ENCODE measurements around the gene ALOXE3.

The ALOXE3 gene

DNA sequence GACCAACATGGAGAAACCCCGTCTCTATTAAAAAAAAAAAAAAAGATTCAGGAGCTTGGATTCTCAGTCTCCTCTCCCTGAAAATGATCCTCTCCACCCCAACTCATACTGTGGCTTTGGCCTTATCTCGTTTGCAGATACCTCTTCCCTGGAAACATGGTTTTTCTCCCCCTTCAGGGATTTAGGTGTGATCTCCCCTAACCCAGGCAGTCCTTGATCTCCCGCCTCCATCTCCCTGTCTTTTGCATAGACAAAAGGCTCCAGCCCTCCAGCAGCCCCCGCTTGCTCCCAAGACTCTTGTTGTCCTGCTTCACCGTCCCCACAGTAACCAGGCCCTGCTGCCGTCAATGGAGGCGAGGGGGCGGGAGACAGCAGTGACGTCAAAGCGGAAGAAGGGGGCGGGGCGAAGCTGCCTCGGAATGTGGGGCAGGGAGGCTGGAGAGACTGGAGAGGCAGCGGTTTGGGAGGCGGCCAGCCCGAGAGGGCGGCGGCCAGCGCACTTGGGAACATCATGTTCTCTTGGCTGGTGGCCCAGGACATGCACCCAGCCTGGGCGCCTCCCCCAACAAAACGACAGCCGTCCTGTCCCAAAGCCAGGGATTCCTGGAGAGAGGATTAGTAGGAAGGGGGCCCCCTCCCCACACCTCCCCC is 35.8 kb upstream of the ALOXE3 start:
- peak in 1 of 2 donors; percentile 83 for DNase-seq (ENCODE audit: low read depth in 2 of 2)

DNA sequence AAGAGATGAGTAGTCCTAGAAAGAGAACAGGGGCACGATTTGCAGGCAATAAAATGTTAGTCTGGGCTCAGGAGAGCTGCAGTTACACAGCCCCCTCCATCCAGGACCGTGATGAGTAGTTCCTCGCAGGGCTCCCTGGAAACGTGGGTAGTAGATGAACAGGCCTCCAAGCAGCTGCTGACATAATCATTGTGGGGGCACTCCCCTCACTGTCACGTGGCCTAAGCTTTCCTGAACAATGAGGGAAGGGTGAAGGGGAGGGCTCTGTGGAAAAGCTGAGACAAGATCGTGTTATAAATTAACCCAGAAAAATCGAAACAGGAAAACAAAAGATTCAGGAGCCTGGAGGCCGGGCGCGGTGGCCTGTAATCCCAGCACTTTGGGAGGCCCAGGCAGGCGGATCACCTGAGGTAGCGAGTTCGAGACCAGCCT is 35.2 kb upstream of the ALOXE3 start:
- no peak for DNase-seq (ENCODE audit: low read depth in 2 of 2)

DNA sequence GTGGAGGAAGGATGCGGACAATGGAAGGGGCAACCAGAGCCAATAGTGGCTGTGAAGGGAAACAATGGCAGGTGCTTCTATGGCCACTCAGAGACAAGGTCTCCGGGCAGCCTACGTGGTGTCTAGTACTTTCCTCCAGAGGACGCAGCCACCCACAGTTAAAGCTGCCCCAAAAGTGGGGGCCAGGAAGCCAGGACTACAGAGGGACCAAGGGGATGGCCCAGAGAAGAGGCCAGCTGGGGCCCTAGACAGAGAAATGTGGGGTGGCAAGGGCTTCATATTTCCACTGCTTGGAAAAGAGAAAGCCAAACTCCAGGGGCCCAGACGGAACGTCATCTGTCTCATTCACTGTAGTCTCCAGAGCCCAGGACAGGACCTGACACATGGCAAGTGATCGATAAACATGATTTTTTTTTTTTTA is 34.7 kb upstream of the ALOXE3 start:
- DNase-seq (ENCODE audit: low read depth in 2 of 2) = no peak

DNA sequence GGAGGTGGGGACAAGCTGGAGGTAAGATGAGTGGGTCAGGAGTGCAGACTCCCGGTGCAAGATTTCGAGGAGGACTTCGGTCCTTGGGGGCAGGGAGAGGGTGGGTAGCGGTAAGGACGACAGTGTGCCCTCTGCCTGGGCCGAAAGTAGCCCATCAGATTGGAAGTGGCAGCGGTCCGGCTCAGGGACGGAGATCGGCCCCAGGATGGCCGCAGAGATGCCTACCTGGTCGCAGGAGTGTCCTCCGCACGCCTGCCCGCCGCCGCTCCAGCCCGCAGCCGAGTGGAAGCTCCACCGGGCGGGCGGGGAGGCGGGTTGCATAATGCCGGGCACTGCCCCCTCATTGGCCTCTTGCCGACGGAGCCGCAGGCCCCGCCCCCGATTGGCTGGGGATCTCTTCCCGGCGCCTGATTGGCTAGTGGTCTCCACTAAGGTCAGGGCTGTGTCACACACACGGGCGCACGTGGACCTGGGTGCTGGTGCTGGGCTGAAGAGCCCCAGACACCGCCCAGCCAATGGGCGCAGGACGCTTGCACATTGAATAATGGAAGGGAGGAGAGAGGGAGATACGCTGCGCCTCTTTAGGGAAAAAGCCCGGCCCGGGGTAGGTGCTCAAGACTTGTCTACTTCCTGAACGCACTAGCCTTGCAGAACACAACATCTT is 33.9 kb upstream of the ALOXE3 start, which contains the start of gene PER1:
Gene PER1 (minus strand): TSS at position 293 of the 664 bp plus-strand sequence. CDS start 1,698 bp downstream, outside the sequence.
- DNase-seq (ENCODE audit: low read depth in 2 of 2) = peak in 1 of 2 donors; percentile 61

DNA sequence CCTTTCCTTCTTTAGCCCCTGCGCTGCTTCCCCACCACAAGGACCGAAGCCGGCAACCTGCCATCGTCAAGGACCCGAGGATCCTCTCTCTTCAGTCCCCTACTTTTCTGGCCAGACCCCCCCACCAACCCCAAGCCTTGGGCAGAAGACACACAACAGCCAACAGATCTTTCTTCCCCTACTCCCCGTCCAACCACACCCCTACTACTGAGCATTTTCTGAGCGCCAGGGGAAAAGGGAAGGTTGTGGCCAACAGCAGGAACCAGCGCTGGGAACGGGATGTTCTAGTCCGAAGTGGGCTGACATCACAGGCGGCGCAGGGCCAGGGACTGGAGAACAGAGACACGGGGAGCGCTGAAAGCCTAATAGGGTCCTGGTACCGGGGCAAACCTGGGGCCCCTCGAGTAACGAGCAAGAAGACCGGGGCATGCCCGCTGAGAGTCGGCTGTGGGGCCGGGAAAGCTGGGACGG is 33.4 kb upstream of the ALOXE3 start:
- DNase-seq (ENCODE audit: low read depth in 2 of 2) = no peak

DNA sequence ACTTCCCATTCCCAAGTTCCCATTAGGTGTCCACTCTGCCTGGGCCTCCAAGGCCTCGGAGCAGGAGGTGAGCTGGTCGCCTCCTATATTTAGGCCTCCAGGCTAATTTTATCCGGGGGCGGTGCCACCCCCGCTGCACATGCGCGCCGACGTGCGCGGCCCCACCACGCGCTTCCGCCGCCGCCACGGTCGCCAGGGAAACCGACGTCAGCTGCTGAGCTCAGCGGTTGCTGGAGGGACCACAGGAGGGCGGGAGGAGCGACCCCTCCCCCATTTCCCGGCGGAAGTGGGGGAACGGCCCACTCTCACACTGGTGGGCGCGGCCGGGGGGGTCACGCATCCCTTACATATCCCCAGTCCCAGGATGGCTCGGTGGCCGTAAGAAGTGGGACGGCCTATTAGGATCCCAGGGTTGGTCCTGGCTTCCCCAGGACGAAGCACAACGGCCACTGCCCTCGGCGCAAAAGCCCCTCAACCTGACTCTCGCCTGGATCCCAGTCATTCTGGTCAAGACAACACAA is 32.9 kb upstream of the ALOXE3 start:
- DNase-seq (ENCODE audit: low read depth in 2 of 2) = peak; percentile 82 to 84

DNA sequence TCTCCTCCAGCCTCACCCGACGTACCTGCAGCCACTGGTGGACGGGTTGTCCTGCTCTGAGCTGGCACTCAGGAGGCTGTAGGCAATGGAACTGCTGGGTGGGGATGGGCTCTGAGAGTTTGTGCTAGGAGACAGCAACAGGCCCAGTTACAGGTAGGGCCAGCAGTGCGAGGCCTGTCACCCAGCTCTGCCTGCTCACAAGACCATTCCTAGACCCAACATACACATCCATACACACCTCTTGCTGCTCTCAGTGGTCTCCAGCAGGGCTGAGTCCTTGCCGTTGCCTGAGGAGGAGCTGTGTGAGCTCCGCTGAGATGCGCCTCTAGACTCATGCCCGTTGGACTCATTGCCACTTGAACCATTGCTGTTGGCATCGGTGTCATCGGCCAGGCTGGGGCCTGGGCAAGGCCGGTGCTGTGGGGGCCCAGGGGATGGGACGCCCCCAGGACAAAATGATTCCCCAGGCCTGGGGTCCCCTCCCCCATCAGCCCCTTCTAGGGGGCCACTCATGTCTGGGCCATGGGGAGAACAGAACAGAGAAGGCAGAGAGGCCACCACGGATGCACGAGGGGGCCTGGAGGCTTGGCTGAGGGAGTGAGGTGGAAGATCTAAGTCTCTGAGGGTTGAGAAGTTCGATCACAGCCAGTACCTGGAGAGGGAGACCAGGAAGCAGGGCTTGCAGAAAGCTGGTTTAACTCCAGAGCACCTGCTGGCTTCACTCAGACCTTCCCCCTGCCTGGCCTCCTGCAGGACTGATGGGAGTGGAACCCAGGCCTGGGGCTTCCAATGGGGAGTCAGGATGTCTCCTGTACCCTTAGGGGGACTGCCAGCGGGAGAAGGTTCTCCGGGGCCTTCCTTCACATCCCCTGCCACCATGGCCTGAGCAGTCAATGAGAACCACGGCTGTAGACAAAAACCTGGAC is 32.1 kb upstream of the ALOXE3 start:
- no peak for DNase-seq (ENCODE audit: low read depth in 2 of 2)

DNA sequence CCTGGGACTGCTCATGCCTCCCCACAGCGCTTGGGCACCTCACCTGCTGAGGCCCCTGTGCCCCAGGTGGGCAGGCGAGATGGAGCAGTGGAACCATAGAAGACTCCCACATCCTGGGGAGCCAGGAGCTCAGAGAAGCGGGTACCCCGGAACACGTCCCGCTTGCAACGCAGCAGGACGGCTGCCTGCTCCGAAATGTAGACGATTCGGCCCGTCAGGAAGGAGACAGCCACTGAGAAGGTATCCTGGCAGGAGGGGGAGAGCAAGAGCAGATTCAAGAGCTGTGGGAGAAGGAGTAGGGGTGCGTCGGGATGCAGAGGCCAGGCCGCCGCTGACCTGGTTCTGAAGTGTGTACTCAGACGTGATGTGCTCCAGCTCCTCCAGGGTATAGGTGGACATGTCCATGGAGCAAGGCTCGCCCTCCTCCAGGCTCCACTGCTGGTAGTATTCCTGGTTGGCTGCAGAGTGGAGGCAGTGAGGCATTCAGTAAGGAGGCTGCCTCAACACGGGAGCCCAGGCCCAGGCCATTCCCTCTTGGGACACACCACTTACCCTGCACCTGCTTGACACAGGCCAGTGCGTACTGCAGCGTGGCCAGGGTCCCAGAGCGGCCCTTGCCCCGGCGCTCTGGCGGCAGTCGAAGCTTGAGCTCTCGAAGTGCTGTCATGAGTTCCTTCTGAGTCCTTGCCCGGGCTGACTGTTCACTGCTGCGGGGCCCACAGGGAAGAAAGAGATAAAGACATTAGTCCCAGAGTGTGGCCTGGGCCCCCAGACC is 31.3 kb upstream of the ALOXE3 start:
- DNase-seq (ENCODE audit: low read depth in 2 of 2) = no peak

DNA sequence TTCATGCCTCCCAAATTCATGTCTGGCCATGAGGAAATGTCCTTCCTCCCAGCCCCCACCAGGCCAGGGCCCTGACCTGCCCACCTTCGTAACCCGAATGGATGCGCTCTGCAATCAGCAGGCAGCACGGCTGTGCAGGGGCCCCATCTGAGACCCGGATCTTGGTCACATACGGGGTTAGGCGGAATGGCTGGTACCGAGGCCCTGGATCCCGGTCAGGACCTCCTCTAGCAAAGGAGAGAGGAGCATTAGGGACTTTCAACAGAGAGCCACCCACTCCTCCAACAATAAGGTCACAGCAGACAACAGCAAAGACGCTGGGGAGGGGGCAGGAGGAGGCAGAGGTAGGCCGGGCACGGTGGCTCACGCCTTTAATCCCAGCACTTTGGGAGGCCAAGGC is 30.2 kb upstream of the ALOXE3 start:
- DNase-seq (ENCODE audit: low read depth in 2 of 2) = no peak

DNA sequence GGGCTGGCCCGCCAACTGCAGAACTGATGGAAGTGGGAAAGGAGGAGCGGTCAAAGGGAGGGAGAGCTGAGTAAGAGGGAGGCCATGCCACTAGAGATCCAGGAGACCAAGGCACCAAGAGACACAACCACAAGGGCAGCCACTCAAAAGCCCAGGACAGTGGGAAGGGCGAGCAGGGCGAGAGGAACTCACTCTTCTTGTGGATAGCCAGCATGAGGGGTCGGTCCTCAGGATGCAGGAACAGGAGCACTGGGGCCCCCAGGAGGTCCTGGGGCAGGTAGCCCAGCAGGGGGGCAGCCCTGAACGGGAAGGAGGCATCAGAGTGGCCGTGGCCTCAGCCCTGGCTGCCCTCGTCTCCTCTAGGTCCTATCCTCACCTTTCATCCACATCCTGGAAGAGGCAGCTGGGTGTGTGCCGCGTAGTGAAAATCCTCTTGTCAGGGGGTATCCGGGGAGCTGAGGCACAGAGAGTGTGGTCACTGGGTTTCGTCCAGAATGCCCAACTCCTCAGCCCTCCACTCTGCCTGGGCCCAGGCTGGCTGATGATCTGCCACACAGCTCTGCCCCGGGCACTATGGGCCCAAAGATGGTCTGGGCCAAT is 29.6 kb upstream of the ALOXE3 start:
- DNase-seq (ENCODE audit: low read depth in 2 of 2) = no peak

DNA sequence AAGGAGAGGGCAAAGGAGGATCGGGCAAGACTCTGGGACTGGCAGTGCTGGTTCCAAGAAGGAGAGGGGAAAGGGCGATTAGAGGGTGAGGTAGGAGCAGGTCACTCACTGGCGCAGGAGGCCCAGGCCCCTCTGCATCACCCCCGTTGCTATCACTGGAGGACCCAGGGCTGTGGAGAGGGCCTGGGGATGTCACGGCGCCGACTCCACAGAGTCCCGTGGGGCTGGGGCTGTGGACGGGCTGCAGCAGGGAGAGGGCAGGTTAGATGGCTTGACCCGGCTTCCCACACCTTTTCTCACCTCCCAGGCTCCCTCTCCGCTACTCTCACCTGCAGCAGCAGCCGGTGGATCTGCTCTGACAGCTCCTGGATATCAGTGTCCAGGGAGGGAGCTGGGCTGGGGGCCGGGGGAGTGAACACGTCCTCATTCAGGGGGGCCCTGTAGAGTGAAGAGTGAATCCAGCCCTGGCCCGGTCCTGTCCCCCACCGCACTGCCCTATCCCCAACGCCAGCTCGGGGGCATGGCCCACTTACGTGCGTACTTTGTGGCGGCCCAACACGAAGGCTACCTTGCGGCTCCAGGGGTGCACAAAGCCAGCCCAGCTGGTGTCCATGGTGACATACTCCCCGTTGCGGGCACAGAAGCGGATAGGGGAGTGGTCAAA is 29.0 kb upstream of the ALOXE3 start:
- no peak for DNase-seq (ENCODE audit: low read depth in 2 of 2)

DNA sequence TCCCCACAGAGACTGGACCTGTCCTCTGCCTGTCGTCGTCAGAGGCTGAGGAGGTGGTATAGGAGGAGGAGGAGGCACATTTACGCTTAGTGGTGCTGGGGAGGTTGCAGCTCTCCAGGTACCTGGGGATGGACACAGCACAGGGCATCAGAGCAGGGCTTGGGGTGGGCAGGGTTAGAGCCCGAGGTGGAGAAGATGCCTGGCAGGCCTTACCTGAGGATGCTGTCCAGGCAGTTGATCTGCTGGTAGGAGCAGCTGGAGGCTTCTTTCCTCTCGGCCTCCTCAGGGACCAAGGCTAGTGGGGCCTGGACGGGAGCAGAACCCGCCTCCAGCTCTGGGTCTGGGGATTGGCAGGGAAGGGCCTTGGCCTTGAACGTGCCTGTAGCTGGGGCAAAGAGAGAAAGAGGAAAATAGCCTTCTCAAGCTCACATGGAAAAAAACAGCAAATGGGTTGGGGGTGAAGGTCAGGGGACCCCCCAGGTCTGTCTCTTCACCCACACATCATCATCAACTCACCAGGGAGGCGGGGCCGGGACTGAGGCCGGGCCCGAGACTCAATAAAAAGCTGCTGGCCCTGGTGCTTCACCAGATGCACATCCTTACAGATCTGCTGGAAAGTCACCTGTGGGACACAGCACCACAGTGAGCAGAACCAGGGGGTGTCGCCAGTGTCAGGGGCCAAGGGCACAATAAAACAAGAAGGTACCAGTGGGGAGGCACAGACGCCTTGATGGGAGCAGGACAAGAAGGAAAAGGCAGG is 28.2 kb upstream of the ALOXE3 start:
- DNase-seq (ENCODE audit: low read depth in 2 of 2) = no peak

DNA sequence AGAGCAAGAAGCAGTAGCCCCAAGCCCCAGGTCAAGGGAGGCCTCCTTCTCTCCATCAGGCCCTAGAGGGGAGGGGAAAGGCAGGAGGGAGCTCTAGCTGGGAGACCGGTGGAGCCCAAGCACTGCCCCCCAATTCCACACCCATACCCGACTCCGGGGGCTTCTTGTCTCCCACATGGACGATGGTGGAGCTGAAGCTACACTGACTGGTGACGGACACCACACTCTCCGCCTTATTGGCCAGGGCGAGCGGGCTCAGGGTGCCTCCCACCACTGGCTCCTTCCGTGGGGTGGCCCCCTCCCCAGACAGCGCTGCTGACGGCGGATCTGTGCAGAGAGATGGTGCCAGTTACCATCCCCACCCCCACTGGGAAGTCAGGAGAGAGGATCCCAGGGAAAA is 27.5 kb upstream of the ALOXE3 start:
- DNase-seq (ENCODE audit: low read depth in 2 of 2) = no peak

DNA sequence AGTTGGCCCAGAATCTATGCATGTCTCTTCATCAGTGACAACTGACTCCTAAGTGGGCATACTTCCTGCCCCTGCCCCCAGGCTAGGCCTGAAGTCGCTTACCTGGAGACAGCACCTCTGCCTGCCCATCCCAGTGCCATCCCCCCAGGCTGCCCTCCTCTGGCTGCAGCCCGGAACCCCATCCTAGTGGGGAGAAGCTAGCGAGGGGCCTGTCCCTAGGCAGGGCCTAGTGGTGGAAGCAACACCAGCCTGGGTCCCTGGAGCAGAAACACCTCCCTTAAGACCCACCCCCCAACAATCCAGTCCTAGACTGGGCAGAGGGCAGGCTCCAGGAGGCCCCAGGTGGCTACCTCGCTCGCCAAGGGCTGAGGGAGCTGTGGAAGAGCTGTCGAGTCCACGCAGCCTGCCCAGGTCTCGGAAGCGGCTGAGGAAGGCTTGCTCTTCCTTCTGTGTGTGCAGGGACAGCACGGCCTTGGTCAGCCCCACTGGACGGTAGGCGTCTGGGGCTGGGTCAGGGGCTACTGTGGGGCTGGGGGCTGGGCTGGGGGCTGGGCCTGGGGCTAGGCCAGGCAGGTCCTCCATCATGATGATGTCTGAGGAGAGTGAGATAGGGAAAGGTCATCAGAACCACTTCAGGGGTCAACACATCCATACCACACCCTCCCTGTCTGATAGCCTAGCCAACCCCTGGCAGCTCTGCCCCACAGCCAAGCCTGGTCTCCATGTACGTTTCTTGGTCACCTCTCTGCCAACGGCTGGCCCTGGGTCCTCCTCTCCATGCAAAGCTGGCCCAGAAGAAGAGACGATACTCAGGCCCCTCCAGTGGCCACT is 26.3 kb upstream of the ALOXE3 start:
- DNase-seq (ENCODE audit: low read depth in 2 of 2) = no peak

DNA sequence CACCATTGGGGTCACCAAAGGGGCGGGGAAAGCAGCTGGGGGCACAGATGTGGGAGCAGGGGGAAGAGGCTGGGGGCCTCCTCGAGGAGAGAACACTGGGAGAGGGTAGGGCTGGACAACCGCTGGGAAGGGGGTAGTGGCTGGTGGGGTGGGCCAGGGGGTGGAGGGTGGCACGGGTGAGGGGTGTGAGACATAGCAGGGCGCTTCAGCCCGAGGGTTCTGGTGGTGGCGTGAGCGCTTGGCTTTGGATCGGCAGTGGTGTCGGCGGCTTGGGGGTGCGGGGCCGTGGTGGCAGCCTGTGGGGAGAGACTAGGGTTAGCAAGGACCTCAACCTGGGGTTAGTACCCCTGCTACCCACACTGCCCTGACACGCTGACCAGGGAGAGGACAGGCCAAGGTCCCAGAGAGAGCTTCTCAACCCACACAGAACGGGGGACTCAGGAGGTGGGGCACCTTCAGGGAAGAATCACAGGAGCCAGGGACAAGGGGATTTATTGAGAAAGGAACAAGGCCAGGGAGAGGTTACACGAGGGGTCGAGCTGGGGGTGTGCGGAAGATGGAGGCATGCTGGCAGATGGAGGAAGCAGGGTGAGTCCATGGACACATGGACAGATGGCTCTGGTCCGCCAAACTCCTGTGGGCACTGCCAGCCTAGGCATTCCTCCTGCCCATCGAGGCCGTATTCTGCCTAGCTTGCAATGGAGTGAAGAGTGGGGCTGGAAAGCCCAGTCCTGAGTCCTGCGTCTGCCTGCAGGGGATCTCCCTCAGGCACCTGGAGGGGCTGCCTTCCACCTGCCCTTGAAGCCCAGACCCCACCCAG is 25.5 kb upstream of the ALOXE3 start:
- no peak for DNase-seq (ENCODE audit: low read depth in 2 of 2)

DNA sequence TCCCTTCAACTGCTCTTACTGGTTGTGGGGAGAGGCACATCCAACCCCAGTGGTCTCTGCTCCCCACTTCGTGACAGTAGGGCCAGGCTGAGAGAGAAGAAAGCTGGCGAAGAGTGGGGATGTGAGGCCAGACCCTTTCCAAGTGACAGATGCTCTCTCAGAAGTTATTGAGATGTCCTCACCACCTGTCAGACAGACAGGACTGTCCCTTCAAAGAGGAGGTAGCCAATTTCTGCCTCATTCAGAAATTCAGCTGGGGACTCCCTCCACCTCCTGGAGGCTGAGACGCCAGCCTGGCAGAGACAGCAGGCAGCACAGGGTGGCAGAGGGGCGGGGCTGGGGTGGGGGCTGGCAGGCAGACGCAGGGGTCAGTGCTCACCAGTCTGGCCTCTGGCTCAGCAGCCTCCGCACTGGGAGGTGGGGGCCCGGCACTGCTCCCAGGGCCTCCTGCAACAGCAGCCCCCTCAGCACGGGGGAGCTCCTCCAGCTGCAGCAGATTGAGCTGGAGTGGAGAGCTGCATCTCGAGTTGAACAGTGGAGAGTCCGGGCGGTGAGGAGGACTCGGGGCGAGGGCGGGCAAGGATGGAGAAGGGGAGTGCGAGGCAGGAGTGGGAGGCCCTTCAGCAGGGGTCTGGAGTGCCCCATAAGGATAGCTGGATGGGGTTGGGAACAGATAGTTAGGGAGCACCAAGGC is 24.7 kb upstream of the ALOXE3 start:
- DNase-seq (ENCODE audit: low read depth in 2 of 2) = no peak
